Measurements from ENCODE around the gene ATP10A. TPM values are rescaled to one million over a fixed set of nuclear protein-coding genes. Genes with fewer than 3 reads are reported as not detected.

Gene ATP10A
- total RNA-seq, 1 donor = 1.3 TPM

DNA sequence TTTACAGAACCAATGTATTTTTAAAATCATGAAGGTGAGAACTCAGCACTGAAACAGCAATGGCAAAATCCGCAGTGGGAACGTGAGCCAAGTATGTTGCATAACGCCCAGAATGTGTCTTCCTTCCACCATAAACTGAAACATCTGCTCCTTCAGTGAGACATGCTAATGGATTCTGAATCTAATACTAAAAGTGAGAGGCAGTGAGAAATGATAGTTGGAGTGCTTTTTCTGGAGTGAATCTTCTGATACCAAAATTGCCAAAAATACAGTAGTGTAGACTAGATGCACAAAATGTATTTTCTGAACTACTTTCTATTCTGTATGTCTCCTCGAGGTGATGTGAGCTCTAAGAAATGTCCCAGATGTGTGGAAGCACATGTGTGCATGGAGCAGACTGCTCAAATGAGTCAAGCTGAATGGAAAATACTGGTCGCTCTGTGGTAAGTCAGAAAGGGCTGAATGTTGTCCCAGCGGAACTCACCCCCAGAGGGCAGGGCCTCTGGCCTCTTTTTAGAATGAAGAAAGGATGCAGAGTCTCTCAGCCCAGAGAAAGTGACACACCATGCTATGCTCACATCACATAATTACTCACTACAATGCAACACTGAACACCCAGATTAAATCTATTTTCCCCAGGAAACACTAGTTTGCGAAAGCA lies 73.0 kb downstream of the ATP10A start:
- TF ChIP-seq, protein P1, sequence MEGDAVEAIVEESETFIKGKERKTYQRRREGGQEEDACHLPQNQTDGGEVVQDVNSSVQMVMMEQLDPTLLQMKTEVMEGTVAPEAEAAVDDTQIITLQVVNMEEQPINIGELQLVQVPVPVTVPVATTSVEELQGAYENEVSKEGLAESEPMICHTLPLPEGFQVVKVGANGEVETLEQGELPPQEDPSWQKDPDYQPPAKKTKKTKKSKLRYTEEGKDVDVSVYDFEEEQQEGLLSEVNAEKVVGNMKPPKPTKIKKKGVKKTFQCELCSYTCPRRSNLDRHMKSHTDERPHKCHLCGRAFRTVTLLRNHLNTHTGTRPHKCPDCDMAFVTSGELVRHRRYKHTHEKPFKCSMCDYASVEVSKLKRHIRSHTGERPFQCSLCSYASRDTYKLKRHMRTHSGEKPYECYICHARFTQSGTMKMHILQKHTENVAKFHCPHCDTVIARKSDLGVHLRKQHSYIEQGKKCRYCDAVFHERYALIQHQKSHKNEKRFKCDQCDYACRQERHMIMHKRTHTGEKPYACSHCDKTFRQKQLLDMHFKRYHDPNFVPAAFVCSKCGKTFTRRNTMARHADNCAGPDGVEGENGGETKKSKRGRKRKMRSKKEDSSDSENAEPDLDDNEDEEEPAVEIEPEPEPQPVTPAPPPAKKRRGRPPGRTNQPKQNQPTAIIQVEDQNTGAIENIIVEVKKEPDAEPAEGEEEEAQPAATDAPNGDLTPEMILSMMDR (IDR thresholded peaks at IDR 0.05; ENCODE audit: insufficient read depth, low read depth, low read length) = no peak
- no peak overlapping the region for H3K4me3 ChIP-seq (ENCODE audit: low read depth, low read length)
- peak; percentile 41 for DNase-seq (ENCODE audit: low read depth)

DNA sequence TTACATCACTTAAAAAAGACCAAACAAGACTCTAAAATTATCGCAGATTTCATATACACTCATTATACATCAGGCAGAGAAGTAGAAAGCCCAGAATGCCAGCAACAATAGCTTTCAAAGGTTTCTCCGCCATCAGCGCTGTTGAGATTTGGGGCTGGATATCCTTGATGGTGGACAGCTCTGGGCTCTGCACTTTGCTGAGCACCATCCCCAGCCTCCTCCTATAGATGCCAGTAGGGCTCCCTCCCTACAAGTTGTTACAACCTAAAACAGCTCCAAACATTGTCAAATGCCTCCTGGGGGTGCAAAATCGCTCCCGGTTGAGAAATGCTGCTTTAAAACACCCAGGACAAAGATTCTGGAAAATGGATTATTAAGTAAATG lies 73.5 kb downstream of the ATP10A start:
- TF ChIP-seq, protein P1 (IDR thresholded peaks at IDR 0.05; ENCODE audit: insufficient read depth, low read depth, low read length) = no peak
- no peak for DNase-seq (ENCODE audit: low read depth)
- no peak overlapping the region for H3K4me3 ChIP-seq (ENCODE audit: low read depth, low read length)

DNA sequence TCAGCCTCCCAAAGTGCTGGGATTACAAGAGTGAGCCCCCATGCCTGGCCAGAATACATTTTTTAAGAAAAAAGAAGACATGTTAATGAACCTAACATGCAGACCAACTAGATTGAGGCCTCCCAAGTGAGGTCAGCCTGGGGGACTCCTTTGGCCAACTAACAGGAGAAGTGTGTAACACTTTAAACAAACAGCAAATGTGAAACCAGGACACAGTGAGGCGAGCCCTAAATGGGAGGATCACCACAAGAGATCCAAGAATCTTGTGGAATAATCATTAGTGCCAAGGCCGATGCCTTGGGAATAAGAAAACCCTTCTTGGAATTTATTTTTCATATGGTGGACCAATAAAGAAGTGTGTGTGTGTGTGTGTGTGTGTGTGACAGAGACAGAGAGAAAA lies 73.9 kb downstream of the ATP10A start:
- no peak overlapping the region for H3K4me3 ChIP-seq (ENCODE audit: low read depth, low read length)
- TF ChIP-seq, protein P1 (IDR thresholded peaks at IDR 0.05; ENCODE audit: insufficient read depth, low read depth, low read length) = no peak
- no peak for DNase-seq (ENCODE audit: low read depth)

DNA sequence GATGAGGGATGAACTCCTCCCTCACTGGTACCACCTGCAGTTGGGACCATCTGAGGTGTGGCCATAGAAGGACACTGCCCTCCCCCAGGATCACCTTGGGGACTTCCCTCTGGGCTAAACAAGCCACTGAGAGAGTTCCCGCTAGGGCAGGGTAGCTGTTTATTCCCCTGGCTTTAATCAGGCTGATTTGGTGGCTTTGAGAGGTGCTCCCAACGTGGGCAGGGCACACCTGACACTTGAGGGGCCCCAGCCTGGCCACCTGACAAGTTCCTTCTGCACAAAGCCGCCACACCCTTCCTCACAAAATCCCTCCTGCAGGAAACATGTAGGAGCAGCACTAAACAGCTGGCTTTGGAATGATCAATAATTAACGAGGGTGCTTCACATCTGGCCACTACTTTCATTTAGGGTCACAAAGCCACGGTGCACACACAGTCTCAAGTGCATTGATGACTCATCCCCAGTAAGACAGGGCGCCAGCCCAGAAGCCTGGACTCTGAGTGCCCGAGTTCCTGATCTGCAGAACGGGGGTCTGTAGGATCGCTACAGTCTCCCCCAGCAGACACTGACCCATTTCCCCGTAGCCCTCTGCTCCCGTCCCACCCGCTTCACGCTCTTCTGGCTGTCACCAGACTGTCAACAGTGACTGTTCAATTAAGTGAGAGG lies 75.1 kb downstream of the ATP10A start:
- DNase-seq (ENCODE audit: low read depth) = peak; percentile 9
- no peak overlapping the region for H3K4me3 ChIP-seq (ENCODE audit: low read depth, low read length)
- TF ChIP-seq, protein P1 (IDR thresholded peaks at IDR 0.05; ENCODE audit: insufficient read depth, low read depth, low read length) = no peak

DNA sequence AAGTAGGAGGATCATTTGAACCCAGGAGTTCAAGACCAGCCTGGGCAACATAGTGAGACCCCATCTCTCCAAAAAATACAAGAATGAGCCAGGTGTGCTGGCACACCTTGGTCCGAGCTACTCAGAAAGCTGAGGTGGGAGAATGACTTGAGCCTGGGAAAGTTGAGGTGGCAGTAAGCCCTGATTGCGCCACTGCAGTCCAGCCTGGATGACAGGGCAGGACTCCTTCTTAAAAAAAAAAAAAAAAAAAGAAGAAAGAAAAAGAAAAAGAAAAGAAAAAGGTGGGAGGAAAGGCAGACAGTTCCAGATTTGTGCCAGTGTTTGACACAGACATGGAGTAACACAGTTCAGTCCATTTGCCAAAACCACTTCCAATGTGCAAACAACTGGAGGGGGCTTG lies 75.7 kb downstream of the ATP10A start:
- DNase-seq (ENCODE audit: low read depth) = no peak
- no peak overlapping the region for H3K4me3 ChIP-seq (ENCODE audit: low read depth, low read length)

DNA sequence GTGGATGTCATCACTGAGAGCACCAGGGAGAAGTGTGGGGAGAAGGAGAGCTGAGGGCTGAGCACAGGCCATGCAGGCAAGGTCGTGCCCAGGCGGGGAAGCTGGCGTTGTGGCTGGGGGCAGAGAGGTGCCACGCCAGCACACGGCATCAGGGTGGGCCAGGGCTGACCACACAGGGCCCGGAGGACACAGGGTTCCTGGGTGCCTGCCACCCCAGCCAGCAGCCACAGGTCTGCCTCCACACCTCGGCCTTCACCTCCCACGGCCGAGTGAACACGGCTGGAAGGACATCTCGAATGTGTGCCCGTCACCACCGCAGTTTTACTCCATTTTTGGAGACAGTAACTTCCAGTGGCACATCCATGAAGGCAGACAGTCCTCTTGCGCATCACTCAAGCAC lies 77.1 kb downstream of the ATP10A start:
- TF ChIP-seq, protein P1 (IDR thresholded peaks at IDR 0.05; ENCODE audit: insufficient read depth, low read depth, low read length) = no peak
- H3K4me3 ChIP-seq (ENCODE audit: low read depth, low read length) = no peak overlapping the region
- DNase-seq (ENCODE audit: low read depth) = no peak

More for the DNA sequence above, 75.7 kb downstream of the ATP10A start:
- TF ChIP-seq, protein P1 (IDR thresholded peaks at IDR 0.05; ENCODE audit: insufficient read depth, low read depth, low read length) = no peak

Data from fibroblast of villous mesenchyme (primary cell).